Endometrial microvascular endothelial cells (primary cell): ENCODE data around the gene YARS1. TPM values are rescaled to one million over a fixed set of nuclear protein-coding genes. Genes with fewer than 3 reads are reported as not detected.

Experiments
- in situ Hi-C: cut with HindIII; loops from 2 replicates; pipeline ENCODE4 v1.10.0; 2017; ENCODE audit warnings: low sequenced_read_pairs, low pct_unique_long_range_greater_than_20kb; ENCODE audit errors: inconsistent ontology term
- total RNA-seq: library from RNA; depleted of rRNA; stranded (reverse); fragments of >200 nt; gene quantifications from one replicate; pipeline ENCODE4 v1.2.3, GENCODE V29; 2015; ENCODE audit errors: inconsistent ontology term

YARS1 gene
- total RNA-seq, 1 donor from 2014 or later = 132 TPM

GRCh38 chr1:32729254-32730046, 87.7 kb downstream of the YARS1 start:
- in situ Hi-C loops = no loop called here

- in situ Hi-C loops = no loop called here
These were observed 88.6 kb downstream of the YARS1 start for GRCh38 chr1:32728413-32729077.

- in situ Hi-C loops = no loop called here
These were observed 89.3 kb downstream of the YARS1 start for GRCh38 chr1:32727876-32728275.

- in situ Hi-C loops = no loop called here
These were observed 91.6 kb downstream of the YARS1 start for GRCh38 chr1:32725615-32725982.

Other genes with a start within 250 kb of the YARS1 start
- 26.5 TPM for gene ZBTB8OS, start 166.8 kb downstream of the YARS1 start, total RNA-seq
- gene RBBP4, start 166.2 kb downstream of the YARS1 start, total RNA-seq = 163 TPM
- gene SYNC, start 114.6 kb downstream of the YARS1 start, total RNA-seq = 8.9 TPM
- 28.4 TPM for gene S100PBP, start 295 bp upstream of the YARS1 start, total RNA-seq
- not detected for gene FNDC5, start 53.6 kb upstream of the YARS1 start, total RNA-seq
- gene HPCA, start 69.1 kb upstream of the YARS1 start, total RNA-seq = not detected
- gene TMEM54, start 84.0 kb upstream of the YARS1 start, total RNA-seq = 8.0 TPM
- gene RNF19B, start 147.5 kb upstream of the YARS1 start, total RNA-seq = 42.2 TPM
- 160 TPM for gene AK2, start 219.5 kb upstream of the YARS1 start, total RNA-seq